GM19240 (cell line): ENCODE data around the gene AKAP6.

Experiments used
- DNase-seq: peaks from one replicate; pipeline ENCODE4 v3.0.0; 2011; ENCODE audit warnings: low spot score; ENCODE audit not compliant: insufficient read length

Gene AKAP6, protein sequence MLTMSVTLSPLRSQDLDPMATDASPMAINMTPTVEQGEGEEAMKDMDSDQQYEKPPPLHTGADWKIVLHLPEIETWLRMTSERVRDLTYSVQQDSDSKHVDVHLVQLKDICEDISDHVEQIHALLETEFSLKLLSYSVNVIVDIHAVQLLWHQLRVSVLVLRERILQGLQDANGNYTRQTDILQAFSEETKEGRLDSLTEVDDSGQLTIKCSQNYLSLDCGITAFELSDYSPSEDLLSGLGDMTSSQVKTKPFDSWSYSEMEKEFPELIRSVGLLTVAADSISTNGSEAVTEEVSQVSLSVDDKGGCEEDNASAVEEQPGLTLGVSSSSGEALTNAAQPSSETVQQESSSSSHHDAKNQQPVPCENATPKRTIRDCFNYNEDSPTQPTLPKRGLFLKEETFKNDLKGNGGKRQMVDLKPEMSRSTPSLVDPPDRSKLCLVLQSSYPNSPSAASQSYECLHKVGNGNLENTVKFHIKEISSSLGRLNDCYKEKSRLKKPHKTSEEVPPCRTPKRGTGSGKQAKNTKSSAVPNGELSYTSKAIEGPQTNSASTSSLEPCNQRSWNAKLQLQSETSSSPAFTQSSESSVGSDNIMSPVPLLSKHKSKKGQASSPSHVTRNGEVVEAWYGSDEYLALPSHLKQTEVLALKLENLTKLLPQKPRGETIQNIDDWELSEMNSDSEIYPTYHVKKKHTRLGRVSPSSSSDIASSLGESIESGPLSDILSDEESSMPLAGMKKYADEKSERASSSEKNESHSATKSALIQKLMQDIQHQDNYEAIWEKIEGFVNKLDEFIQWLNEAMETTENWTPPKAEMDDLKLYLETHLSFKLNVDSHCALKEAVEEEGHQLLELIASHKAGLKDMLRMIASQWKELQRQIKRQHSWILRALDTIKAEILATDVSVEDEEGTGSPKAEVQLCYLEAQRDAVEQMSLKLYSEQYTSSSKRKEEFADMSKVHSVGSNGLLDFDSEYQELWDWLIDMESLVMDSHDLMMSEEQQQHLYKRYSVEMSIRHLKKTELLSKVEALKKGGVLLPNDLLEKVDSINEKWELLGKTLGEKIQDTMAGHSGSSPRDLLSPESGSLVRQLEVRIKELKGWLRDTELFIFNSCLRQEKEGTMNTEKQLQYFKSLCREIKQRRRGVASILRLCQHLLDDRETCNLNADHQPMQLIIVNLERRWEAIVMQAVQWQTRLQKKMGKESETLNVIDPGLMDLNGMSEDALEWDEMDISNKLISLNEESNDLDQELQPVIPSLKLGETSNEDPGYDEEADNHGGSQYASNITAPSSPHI (N-terminal part only)

GRCh38 chr14:32329146-32329545, at the start of gene AKAP6:
Gene AKAP6, plus strand, starts transcription at chr14:32329298. Its CDS starts 104,196 bp downstream, at chr14:32433494.
- DNase-seq, result no peak

DNA sequence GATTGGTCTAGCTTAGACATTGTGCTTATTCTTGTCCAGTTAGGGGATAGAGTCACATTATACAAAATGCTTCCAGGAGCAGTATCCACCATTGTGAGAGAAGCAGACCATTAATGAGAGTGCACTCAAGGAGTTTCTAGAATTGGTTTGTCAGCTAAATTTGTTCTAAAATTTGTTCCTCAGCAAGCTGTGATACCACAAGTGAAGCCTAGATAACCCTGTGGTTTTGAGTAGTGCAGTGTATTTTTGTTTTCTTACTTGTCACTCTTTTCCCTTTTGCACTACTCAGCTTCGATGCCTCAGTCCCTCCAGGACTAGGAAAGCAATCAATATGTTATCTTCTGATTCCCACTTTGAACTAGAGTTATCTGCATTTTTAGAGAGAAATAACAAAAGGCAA, 42.5 kb upstream of the AKAP6 start:
- DNase-seq, result no peak

DNA sequence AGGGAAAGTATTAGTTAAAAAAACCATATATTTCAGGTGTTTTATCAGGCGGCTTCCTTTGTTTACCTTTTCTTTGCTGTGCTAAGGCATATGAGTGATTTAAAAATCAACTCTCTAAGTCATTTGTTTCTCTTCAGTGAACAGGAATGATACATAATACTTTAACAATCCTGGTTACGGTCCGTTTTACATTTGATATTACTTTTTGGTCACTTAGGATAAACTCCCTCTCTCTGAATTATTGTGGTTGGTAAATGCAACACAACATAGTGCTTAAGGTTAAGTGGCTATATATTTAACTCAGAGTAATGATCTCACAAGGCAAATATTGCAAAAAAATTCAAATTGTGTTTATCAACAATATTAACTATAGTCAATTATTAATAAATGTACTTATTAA, 32.7 kb upstream of the AKAP6 start:
- DNase-seq, result no peak

DNA sequence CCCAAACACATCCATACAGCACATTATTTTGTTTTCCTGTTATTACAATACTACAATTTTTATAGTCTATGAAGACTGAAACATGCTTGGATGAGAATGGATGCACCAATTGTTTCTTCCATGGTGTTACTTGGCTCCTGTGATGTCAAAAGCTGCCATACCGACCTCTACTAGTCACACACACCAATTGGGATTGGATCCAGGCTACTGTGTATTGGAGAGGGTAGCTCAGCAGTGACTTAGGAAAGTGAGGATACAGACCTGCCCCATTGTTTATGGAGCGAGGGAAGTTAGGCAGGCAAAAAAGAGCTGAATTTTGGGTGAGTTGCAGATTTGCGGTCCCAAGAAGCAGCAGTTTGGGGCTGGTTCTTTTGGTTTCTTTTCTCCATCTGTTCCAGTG, 30.8 kb upstream of the AKAP6 start:
- DNase-seq, result no peak

DNA sequence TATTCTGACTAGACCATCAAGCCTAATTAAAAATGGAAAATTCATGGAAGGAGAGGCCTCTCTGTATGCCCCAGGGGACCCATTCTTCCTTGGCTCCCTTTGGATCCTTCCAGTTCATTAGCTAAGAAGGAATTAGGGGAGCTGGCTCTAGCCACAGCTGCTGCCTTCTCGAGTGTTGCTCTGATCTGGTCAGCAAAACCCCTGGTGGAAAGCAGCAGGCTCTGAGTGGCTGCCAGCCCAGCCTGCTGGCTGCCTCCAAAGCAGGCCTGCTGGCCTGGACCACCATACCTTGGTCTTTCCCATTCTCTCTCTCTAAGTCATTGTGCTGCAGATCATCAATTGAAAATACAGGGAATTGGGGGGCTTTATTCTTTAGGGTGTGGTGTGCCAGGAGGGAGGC, 29.0 kb upstream of the AKAP6 start:
- no peak for DNase-seq

- DNase-seq, result no peak
Observed at GRCh38 chr14:32303865-32304264, 25.2 kb upstream of the AKAP6 start.

- DNase-seq, result no peak
Observed at GRCh38 chr14:32304296-32304695, 24.8 kb upstream of the AKAP6 start.

- no peak for DNase-seq
Observed at GRCh38 chr14:32306549-32306948, 22.5 kb upstream of the AKAP6 start.

DNA sequence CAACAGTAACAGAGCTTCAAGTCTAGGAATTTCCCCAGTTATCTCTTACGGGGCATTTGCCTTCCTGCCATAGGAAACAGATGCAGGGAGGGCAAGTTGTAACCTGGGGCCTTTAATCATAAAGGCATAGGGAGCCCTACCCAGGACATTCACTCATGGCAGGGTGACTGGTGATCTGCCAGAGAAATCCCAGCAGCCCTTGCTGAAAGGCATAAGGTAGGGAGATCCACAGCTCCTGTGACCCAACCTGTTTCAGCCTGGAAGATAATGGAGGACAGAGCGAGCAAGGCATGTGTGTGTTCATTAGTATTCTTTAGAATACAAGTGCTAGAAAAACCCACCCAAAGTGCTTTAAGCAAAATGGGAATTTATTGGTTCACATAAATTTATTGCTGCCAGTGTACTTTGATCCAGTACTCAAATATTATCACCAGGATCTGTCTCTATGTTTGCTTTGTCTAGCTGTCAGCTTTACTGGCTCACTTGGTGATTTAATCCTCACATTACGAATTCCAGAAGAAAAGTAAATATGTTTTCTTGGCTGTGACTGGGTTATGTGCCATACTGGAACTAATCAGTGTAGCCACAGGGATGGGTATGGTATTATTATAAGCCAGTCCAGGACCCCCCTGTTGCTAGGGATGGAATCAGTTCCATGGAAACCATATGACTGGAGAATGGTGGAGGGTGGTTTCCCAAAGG, 21.1 kb upstream of the AKAP6 start:
- no peak for DNase-seq

GRCh38 chr14:32310876-32311275, 18.2 kb upstream of the AKAP6 start:
- no peak for DNase-seq

GRCh38 chr14:32311294-32312009, 17.6 kb upstream of the AKAP6 start:
- no peak for DNase-seq

DNA sequence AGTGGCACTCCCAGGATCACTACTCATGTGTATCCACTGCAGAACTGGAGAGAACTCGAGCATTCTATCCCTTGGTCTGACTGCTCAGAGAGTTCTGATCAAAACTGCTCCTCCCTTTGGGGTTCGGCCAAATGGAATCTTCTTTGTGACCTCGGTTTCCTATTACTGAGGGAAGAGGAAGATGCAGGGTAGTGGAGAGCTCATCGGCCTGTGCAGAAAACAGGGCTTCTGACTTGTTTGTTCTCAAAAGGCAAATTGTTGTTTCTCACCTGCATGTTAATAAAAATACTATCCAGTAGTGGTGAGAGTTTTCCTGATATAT, 17.1 kb upstream of the AKAP6 start:
- DNase-seq, result no peak

DNA sequence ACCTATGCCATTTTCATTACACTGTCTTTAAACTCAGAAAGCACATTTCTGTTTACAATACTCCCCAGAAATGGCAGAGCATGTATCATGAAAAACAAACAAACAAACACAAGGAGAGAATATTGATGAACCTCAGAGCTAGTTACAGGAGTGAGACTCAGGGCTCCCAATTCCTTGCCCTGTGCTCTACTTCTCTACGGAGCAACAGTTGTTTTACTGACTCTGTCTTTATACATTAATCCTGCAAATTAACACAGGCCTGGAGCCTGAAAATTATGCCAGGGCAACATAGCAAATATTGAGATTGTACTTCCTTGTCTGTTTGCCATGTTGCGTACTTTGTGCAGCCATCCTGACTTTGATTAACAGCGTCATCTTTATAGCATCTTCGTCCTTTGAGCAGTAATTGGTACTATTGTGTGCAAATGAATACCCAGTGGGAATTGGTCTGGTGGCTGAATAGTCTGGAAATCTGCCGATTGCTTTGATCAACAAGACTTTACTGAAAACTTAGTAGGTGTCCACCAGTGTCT, 15.2 kb upstream of the AKAP6 start:
- no peak for DNase-seq

DNA sequence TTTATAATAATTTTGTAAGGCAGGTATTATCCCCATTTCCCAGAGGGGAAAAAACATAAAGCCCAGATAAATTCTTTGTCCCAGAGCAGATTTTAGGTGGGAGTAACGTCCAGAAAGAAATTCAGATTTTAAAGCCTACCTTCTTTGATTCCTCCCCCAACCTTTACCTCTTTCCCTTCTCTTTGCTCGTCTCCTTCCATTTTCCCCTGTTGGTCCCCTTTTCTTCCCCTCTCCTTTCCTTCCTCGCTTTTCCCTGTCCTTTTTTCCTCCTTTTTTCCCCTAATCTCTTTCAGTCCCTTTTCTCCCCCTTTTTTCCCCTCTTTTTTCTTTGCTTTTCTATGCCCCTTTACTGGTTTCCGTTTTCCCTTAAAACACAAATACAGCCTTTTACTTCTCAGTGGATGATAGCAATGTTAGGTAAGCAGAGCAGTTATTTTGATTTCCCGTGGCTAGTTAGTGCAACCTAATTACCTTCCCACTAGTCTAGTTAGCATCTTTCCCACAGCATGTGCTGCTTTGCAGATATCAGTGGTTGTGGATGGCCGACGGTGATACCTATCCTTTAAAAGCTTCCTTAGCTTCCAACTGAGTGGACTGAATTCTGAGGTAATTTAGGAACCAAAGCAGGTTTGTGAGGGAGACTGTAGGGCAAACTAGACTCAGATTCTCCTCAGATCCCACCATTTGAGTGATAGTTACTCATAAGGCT, 10.9 kb upstream of the AKAP6 start:
- DNase-seq, result no peak

GRCh38 chr14:32319368-32320049, 9.6 kb upstream of the AKAP6 start:
- DNase-seq, result no peak

- no peak for DNase-seq
Observed at GRCh38 chr14:32324601-32325000, 4.5 kb upstream of the AKAP6 start.

- no peak for DNase-seq
Observed at GRCh38 chr14:32327255-32327961, 1.7 kb upstream of the AKAP6 start.

DNA sequence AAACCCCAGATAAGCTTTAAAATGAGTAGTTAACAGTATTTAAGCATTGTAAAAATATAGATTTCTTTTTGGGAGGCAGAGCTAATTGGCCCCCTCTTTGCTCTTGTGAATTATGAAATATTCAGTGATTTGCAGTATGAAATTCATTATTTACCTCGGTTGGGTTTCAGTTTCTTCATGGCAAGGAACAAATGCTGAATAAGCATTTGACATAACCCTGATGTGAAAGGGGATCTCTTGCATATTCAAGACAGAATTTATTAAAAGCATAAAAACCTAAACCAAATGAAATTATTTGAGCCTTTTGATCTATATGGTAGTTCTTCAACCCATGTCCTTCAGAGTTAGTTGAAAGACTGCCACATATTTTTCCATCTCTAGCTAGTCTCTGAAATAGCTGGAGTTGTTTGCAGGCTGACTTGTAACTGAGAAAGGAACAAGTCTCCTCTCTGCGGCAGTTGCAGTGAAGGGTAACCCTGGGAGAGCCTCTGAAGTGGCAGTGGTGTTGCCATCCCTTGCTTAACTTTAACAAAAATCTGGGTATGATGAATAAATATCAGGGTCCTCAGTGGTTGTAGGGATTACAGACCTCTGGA, 690 bp downstream of the AKAP6 start:
- no peak for DNase-seq
